Stimulated activated CD4-positive, alpha-beta T cell treated with anti-CD3 and anti-CD28 coated beads, TNF-alpha, amount 100 ng/mL, for 1 hour (primary cell): ENCODE data around the gene ELP6.

Source experiments
- DNase-seq, 3 donors: peaks; one replicate each; pipeline ENCODE4 v3.0.0-alpha.2; 2020; ENCODE audit warnings: low read depth in 3 of 3, low spot score in 1 of 3

ELP6 gene, protein sequence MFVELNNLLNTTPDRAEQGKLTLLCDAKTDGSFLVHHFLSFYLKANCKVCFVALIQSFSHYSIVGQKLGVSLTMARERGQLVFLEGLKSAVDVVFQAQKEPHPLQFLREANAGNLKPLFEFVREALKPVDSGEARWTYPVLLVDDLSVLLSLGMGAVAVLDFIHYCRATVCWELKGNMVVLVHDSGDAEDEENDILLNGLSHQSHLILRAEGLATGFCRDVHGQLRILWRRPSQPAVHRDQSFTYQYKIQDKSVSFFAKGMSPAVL

DNA sequence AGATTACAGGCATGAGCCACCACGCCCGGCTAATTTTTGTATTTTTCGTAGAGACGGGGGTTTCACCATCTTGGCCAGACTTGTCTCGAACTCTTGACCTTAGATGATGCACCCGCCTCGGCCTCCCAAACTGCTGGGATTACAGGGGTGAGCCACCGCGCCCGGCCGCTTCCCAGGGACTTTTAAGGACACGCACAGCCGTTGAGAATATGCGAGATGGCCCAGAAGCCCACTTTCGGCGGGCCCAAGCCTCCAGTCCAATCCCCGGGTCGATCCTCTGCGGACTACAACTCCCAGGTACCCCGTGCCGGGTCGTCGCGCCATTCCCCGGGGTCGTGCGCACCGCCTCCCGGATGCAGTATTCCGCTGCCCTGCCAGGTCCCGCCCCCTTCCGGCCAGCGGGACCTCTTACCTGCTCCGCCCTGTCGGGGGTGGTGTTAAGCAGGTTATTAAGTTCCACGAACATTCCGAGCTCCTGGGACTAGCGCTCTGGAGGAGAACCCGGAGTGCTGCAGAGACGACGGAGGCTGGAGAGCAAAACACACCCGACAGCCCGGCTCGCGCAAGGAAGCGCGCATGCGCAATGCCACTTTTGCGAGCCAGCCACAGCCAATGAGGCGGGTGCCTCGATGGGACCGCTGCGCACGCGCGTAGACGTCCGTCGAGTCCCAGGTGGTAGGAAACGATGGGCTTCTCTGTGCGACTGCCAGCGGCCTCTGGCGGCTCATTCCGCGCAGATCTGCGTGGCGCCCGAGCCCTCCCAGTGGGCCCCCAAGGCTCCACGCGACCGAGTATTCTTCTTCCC is at the start of gene ELP6:
TSS of gene ELP6 (minus strand) at position 588 of the 805 bp plus-strand sequence. CDS start at position 466, 122 bp downstream.
- peak; percentile 91 to 95 (median 95) for DNase-seq

DNA sequence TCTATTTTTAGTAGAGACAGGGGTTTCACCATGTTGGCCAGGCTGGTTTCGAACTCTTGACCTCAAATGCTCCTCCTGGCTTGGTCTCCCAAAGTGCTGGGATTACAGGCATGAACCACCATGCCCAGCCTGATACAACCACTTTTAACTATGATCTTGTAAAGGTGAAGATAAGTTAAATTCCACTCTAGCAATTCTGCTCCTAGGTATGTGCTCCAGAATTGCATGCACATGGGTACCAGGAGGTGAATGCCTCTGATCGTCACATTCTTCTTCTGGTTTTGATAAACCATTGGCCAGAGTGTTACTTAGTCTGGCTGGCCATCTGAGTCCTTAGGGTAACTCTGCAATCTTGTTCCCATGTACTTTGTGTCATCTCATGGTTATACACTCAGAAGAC is 42.8 kb upstream of the ELP6 start:
- no peak for DNase-seq

DNA sequence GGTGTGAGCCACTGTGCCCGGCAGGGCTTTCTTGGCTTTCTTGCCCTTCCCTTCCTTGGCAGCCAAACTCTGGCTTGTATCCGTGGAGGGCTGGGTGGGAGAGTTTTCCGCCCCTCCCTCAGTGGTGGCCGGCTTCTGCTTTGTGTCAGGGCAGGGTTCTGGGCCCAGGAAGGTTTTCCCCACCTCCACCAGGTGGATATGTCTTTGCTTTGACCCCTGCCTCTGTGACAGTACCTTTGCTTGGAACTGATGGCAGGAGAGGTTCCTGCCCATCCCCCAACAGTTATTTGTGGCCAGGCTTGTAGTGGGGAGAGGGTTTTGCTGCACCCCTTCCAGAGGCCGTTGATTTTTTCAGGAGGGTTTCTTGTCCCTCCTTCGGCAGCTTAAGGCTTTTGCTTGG is 40.8 kb upstream of the ELP6 start:
- no peak for DNase-seq

DNA sequence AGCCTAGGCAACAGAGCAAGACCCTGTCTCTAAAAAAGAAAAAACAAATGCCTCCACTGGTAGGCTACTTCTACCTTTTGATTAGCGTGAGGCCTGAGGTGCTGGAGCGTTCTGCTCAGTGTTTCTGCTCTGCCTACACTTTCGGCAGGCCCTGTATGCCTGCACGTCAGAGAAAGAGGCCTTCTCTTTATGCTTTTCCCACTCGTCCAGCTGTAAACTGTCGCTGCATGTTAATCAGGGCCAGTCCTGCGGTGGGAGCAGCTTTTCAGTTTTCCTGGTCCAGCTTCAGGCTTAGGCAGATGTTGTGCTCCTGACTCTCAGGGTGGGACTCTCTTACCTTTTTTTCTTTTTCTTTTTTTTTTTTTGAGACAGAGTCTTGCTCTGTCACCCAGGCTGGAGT is 39.9 kb upstream of the ELP6 start:
- no peak for DNase-seq

DNA sequence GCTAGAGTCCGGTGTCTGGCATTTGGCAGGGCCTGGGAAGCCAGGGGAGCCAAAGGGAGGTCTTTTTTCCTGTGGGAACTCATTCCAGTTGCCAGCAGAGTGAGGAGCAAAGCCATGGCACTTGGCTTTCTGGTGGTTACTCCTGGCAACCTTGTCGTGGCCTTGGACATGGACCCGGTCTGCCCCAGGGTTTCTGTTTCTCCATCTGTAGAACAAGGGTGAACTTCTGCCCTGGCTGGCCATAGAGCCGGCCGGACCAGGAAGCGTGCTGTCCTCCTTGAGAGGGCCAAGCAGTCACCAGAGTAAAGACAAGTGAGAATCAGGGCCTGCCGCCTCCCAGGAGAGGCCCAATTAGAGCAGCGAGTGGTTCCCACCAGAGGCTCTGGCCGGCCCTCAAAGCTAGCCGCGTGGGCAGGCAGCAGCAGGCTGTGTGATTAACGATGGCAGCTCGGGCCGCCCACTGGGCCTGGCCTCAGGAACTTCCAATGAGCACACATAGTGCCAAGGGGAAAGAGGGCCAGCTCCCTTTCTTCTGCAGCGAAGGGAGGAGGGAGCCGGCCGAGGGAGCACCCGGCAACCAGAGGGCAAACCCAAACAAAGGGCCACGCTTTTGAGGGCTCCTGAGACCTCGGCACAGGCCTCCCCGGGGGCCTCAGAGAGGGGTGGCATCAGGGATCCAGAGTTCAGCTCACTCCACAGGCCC is 29.1 kb upstream of the ELP6 start:
- DNase-seq = no peak

DNA sequence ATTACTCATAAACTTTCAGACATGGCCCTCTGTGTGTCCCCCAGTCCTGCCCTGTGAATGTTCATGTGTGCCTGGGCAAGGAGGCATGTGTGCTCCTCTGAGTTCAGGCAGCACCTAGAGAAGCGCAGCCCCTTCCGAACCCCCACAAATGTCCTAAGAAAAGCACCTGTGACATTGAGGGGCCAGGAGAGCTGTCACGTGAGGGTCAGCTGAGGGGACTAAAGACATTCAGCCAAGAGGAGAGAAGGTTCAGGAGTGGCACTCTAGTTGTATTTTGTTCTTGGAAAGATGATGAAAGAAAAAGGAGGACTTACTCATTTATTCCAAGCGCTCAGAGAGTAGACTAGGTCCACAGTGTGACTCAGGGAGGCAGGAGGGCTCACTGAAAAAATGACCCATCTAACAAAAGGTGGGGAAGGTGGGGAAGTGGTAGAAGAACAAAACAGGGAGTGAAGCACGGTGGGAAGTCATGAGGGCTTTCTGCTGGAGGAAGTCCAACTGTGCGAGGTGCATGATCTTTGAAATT is 28.1 kb upstream of the ELP6 start:
- DNase-seq = no peak

DNA sequence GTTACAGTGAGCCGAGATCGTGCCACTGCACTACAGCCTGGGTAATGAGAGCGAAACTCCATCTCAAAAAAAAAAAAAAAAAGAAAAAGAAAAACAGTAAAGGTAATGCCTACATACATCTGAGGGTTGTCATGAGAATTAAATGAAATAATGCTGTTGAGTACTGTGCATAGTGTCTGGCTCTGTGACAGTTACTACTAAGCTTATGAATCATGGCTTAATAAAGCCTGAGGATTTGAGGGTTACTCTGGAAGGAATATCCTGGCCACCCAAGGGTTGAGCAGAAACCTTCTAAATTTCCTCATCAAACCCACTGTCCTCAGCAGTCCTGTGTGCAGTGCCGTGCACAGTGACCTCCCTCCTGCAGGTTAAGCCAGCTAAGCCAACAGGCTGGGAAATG is 26.8 kb upstream of the ELP6 start:
- no peak for DNase-seq

DNA sequence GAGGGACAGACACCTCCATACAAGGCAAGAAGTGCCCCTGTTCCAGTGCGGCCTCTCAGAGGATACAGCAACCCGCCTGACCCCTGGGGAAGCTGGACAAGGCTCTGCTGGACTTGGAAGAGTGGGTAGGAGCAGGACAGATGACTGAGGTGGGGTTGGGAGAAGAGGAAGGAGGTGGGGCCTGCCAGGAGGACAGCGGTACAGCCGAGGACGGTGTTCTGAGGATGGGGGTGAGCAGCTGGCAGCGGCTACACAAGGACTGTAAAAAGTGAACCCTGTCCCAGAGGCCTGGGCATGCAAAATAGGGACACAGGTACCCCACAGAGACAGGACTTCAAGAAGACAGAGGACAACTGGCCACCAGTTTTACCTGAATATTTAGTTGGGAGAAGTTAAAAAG is 23.5 kb upstream of the ELP6 start:
- DNase-seq = no peak

DNA sequence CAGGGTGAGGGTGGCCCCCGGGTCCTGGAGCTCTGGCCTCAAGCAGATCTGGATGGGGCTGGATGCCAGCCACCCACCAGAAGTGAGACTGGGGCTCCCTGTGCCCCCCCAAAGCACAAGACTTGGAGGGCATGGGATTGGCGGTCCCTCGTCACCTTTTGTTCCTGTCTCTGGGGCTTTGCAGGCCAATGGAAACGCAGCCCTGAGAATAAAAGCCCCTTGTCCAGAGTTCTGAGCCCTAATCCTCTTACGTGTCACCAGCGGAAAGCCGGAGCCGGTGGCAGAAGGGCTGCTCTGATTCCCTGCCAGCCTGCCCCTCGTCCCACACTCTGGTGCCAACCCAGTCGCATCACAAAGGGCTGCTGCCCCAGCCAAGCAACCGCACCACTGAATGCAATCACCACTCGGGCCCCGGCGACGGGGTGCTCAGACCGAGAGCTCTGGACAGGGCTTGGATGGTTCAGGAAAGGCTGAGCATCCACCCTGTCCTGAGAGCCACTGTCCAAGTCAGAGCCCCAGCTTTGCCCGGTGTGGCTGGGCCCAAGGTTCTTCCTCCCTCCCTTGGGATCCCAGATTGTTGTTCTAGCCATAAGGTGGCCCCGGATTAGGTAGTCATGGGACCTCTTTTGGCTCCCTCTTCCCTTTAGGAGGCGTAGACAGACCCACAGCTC is 22.8 kb upstream of the ELP6 start:
- no peak for DNase-seq

DNA sequence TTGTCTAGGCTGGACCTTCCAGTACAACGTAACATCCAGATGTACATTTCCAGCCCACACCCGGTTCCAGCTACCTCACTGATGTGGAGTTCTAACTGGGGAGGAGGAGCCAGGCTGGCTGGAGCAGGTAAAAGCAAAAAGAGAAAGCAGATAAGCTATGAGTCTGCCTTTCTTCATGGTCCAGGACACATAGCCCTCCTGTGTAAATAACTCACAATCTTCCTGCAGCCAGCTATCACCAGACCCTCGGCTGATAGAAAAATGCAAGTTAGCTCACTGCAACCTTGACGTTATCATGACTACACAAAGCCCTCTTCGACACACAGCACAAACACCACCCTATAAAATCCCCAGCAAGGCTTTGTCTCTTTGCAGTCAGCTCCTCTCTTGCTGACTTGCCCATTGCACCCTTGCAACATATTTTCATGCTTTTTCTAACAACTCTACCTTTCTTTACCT is 20.5 kb upstream of the ELP6 start:
- no peak for DNase-seq

DNA sequence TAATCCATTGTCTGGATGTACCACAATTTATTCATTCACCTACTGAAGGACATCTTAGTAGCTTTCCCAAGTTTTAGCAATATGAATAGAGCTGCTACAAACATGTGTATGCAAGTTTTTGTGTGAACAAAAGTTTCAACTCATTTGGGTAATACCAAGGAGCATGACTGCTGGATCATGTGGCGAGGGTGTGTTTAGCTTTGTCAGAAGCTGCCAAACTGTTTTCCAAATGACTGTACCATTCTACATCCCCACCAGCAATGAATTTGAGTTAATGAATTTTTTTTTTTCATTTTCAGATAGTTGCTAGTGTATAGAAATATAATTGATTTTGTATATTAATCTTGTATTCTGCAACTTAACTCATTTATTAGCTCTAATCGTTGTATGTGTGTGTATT is 20.0 kb upstream of the ELP6 start:
- DNase-seq = no peak

DNA sequence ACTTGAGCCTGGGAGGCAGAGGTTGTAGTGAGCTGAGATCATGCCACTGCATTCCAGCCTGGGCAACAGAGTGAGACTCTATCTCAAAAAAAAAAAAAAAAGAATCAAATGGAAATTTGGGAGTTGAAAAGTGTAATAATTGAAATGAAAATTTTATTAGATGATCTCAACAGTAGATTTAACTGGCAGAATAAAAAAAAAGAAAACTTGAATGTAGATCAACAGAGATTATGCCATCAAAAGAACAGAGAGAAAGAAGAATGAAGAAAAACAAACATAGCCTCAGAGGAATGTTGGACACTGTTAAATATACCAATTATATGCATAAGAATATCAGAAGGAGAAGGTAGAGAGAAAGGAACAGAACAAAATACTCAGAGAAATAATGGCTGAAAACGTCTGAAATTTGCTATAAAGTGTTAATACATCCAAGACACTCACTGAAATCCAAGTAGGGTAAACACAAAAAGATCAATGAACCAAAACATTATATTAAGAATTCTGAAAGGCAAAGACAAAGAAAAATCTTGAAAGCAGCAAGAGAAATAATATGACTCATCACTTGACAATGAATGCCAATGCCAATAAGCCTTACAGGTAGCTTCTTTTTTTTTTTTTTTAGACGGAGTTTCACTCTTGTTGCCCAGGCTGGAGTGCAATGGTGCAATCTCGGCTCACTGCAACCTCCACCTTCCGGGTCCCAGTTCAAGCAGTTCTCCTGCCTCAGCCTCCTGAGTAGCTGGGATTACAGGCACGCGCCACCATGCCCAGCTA is 14.6 kb upstream of the ELP6 start:
- no peak for DNase-seq

DNA sequence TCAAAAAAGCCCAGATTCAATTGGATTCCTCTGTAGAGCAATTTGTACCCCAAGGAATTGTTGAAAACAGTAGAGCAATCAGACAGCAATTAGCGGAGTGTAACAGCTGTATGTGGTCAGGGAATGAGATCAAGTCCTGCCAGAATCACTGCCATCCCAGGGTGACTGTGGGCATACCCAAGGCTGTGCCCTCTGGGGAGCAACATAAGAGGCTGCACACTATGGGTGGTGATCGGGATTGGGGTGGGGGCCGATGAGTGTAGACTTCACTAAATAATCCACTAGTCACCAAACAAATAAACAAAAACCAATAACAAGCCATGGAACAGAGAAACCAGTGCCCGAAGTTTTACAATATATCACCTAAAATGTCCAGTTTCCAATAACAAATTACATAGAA is 12.1 kb upstream of the ELP6 start:
- DNase-seq = no peak

DNA sequence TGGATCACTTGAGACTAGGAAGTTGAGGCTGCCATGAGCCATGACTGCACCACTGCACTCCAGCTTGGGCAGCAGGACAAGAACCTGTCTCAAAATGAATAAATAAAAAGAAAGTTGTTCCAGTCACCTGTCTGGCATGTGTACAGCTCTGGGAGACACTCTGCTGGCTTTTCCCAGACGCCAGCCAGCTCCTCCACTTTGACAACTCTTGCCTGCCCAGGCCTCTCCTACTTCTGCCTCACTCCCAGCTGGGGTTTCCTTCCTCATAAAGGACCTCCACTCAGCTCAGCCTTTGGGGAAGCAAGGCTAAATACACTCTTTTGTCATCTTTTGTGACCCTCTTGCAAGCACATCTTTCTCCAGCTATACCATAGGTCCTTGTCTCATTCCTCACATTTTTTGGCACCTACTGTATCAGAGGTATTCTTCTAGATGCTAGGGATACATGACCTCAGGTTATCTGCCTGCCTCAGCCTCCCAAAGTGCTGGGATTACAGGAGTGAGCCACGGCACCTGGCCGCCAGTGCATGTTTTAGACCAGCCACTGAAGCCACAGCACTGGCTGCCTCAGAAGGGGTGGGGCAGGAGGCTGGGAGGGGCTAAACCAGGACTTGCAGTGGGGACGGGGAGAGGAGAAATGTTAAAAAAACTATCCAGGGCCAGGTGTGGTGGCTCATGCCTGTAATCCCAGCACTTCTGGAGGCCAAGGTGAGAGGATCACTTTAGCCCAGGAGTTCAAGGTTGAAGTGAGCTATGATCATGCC is 10.0 kb upstream of the ELP6 start:
- DNase-seq = no peak

DNA sequence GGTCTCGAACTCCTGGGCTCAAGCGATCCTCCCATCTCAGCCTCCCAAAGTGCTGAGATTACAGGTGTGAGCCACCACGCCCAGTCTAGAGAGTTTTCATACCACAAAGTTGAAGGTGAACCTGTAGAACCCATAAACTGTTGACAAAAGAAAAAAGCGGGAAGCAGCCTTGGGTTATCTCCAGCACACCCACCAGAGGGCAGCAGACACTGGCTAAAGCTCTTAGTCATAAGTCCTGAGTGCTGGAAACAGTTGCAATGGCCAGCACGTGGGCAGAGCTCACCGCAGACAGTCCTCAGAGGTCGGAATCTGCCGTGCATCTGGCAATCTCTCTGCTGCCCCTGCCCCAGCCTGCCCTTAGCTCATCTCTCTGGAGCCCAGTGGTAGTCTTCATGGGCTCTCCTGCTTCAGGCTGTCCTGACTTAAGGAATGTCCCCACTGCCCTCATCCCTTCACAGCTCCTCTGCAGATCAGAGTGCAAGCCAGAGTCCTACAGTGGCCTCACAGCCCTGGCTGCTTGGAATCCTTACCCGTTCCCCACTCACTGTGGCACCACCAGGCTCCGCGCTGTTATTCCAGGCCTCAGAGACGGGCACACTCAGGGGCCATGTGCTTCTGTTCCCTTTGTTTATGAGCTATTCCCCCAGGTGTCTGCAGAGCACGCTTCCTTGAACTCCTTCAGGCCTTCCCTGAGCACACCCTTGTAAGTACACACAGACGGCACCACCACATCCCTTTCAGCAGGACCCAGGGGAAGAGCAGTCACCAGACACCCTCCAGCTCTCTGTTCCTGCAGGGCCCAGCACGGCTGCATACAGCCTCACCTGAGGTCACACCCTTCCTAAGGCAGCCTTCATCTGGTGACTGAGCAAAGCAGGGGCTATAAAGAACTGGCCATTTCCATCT is 8.8 kb upstream of the ELP6 start:
- DNase-seq = peak; percentile 31 to 57 (median 32)

DNA sequence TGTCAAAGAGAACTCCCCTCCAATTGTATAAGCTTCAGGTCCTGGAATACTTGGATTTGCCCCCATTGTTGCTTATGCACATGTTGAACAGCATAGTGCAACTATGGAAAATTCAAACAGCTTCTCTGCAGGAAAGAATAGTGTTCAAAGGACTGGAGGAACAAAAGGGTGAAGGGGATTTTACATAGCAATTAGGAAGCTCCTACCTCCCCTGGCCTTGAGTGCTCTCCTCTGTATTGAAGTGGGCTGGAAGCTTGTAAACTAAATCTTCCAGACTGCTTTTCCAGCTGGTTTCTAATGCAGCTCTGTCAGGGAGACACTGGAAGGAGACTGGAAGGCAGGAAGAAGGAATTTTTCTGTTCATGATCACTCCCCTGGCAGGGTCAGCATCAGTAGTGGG is 7.2 kb upstream of the ELP6 start:
- DNase-seq = no peak

DNA sequence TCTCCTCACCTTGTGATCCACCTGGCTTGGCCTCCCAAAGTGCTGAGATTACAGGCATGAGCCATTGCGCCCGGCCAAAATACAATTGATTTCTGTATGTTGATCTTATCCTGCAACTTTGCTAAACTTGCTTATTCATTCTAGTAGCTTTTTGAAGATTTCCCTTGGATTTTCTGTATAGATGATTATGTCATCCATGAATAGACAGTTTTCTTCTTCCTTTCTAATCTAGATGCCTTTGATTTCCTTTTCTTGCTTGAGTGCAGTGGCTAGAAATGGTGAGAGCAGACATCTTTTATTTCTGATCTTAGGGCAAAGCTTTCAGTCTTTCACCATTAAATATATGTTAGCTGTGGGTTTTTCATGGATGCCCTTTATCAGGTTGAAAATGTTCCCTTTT is 4.4 kb upstream of the ELP6 start:
- no peak for DNase-seq

DNA sequence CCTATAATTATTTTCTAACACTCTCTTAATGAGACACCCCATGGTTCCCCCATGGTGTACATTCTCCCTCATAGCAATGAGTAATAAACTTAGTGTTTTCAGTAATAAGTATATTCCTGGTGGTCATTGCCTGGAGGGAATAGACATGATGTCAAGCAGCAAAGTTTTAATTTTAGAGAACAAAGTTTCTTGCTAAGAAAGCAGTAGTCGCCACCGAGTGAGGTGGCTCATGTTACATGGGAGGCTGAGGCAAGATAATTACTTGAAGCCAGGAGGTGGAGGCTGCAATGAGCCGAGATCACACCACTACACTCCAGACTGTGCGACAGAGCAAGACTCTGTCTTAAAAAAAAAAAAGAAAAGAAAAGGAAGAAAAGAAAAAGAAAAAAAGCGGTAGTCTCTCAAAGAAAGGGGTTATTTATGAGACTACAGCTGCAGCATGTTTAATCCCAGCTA is 2.4 kb upstream of the ELP6 start:
- DNase-seq = no peak

DNA sequence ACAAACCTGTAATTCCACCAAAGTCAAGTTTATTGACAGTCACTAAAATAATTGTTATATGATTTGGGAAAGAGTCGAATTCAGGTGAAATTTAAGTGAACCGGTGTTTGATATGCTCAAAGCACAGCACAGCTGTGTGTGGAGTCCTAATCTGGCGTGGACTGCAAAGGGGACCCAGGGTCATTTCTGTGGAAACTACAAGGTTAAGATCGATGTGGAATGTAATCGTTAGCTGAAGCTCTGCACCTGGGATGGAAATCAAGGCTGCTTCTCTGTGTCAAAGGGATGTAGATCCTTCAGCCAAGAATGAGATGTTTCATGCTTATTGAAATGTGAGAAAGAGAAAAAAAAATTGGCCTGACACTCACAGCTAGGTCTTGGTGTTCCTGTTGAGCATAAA is 1.6 kb upstream of the ELP6 start:
- DNase-seq = no peak
